Subcutaneous adipose tissue (tissue), 4 donors: ENCODE data around the gene CKS1B. TPM values are rescaled to one million over a fixed set of nuclear protein-coding genes. Genes with fewer than 3 reads are reported as not detected.

Source experiments
- CTCF ChIP-seq: fragments of 450-650 bp; IDR thresholded peaks from one replicate; pipeline ENCODE4 v1.5.1; 2016; ENCODE audit warnings: low read depth, mild to moderate bottlenecking, control low read depth, antibody characterized with exemption, moderate library complexity
- total RNA-seq, 4 donors: library from RNA; depleted of rRNA; stranded (reverse); fragments of >200 nt; gene quantifications; one replicate each; pipeline ENCODE4 v1.1.0, GENCODE V29; 2016

The CKS1B gene
- total RNA-seq, 4 donors from 2014 or later, result 40.3 to 77.4 (median 51.2) TPM

GRCh38 chr1:155017041-155017945 is 42.8 kb downstream of the CKS1B start:
- no peak for TF ChIP-seq CTCF

DNA sequence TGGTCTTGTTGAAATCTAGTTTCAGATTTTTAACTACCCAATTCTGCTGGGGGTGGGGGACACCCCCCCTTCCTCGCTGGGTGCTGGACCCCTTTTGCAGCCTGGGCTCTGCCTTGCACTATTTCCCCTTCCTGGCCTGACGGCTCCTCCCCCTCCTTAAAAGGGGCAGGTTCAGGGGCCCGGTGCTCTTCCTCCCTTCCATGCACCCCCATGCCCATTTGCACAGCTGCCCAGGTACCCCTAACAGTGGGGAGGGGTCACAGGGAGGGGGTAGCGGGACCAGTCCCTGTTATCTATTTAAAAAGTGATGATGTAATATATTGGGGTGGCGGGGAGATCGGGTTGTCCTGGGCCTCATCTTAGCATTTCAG is 43.5 kb downstream of the CKS1B start:
- no peak for TF ChIP-seq CTCF

GRCh38 chr1:155018617-155019348 is 44.3 kb downstream of the CKS1B start:
- no peak for TF ChIP-seq CTCF

DNA sequence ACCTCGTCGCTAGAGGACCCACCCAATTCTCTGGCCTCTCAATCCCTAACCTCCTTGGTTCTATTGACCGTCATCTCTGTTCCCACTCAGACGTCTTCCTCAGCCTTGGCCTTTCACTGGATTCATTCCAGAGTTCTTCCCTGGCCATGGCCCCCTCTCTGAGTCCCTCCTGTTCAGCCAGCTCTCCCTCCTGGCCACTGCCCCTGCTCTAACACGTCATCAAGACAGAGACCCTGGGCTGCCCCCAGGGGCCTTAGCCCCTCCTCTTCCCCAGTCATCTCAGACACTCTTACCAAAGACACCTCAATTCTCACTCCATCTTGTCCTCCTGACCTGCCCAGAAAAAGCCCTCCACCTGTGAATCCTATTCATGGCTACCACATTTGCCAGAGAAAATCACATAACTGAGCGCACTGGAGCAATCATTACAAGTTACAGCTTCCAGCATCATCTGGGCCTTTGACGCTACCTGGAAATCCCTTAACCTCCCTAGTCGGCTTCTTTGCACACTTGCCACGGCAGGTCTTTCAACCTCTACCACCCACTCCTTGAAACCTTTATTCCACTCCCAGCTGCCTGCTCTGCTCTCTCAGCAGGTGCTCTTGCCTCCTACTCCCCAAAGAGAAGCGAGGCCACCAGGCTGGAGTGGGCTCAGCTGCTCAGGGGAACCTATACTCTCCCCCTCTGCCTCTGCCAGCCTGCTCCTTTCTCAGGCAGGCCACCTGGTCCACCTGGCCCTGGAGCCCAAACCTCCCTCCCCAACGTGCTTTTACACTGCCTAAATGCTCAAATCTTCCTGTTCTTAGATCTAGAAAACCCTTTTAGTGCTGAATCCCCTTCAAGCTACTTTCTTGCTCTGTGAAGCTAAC is 45.1 kb downstream of the CKS1B start:
- no peak for TF ChIP-seq CTCF

GRCh38 chr1:155022136-155022926 is 47.9 kb downstream of the CKS1B start:
- no peak for TF ChIP-seq CTCF

DNA sequence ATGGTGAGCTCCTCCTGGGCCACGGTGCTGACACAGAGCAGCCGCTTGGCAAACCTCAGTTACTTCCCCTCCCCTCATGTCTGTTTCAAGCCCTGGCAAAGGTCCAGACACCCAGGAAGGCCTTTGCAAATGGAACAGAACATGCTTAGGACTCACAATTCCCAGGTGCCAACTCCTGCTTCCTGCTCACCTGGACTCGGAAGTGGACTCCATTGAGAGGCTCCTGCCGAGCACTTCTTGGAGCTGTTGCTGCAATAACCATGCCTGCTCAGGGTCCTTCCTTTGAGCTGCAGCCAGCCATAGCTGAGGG is 48.4 kb downstream of the CKS1B start:
- no peak for TF ChIP-seq CTCF
